ENCODE results near the gene EPG5.

DNA sequence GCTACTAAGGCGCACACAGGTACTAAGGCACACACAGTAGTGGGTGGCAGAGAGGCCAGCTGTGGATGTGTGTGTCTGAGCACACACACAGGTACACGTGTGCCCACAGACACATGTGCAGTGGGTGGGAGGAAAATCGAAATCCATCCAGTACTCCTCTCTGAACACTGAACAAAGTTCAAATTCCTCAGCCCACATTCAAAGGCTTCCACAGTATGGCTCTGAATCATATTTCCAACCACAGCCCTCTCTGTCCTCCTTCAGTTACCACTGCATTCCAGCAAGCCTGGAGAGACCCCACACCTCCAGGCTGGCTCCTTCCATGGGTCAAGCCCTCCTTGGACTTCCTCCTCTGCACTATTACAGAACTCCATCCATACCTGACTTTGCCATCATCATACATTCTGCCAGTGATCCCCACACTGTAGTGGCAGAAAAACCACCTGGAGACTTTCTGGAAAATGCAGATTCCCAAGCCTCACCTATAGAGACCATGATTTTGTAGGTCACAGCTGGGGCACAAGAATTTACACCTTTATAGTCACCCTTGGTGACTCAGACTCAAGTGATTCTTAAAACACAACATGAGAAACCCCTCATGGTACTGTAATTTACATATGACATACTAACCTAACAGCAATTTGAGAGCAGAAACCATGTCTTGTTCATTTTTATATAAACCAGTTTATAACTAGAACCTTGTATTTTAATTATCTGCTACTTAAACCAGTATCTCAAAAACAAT lies 31.4 kb downstream of the EPG5 start:
- TF ChIP-seq, protein P1, sequence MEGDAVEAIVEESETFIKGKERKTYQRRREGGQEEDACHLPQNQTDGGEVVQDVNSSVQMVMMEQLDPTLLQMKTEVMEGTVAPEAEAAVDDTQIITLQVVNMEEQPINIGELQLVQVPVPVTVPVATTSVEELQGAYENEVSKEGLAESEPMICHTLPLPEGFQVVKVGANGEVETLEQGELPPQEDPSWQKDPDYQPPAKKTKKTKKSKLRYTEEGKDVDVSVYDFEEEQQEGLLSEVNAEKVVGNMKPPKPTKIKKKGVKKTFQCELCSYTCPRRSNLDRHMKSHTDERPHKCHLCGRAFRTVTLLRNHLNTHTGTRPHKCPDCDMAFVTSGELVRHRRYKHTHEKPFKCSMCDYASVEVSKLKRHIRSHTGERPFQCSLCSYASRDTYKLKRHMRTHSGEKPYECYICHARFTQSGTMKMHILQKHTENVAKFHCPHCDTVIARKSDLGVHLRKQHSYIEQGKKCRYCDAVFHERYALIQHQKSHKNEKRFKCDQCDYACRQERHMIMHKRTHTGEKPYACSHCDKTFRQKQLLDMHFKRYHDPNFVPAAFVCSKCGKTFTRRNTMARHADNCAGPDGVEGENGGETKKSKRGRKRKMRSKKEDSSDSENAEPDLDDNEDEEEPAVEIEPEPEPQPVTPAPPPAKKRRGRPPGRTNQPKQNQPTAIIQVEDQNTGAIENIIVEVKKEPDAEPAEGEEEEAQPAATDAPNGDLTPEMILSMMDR (IDR thresholded peaks at IDR 0.05), result no peak
- TF ChIP-seq ZFX (IDR thresholded peaks at IDR 0.05; ENCODE audit: borderline replicate concordance), result no peak
